Measurements from ENCODE around the gene MATN4.

MATN4 gene

GRCh38 chr20:45313065-45313695 is 5.1 kb upstream of the MATN4 start:
- DNase-seq = peak; percentile 3

DNA sequence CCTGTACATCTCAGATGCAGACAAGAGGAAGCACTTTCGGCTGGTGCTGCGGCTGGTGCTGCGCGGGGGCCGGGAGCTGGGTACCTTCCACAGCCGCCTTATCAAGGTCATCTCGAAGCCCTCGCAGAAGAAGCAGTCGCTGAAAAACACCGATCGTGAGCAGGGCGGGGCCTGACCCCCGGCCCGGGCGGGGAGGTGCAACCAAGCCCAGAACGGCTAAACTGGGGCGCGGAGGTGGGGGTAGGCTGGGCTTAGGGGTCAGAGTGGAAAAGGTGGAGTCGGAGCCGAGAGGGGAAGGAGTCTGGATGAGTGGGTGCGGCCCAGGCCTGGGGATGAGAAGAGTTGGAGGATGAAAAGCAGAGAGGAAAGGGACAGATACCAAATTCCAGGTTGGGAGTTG is 4.1 kb upstream of the MATN4 start:
- no peak for DNase-seq

DNA sequence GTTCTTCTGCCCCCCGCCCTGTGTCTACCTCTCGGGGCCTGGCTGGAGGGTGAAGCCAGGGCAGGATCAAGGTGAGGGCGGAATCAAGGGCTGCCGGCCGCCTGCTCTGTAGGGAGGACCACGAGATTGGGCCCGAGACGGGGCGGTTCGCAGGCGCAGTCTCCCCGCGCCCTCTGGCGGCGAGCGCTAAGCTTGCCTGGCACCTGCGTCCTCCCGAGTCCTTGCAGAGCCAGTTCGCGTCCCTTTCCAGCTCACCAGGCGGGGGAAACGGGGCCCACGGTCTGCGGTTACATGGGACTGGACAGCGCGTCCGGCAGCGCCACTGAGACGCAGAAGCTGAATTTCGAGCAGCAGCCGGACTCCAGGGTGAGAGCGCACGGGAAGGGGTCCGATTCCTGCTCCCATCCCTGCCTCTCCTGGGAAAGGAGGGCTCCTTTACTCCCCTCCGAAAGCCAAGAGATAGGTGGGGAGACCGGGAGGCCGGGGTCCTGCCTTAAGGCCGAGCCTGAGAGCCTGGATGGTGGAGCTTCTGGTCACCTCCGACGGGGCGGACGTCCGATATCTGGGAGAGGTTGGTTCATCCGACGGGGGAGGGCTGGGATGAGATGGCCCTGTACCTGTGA is 3.6 kb upstream of the MATN4 start:
- DNase-seq = no peak

DNA sequence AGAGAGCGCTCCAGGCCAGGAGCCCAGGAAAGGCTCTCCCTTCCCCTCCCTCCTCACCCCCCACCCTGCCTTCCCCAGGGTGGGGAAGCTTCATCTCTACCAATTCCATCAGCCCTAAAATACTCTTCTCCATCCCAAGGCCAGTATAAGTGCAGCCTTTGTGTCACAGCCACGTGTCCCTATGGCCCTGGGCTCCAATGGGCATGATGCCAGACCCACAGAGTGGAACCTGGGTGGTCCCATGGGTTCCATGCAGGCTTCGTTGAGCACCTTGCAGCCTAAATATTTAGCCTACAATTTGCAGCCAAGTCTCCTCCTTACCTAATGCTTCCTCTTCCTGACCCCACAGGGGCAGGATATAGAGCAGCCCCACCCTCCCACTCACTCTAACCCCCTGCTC is 976 bp upstream of the MATN4 start:
- no peak for DNase-seq

- no peak for DNase-seq
These were observed 941 bp downstream of the MATN4 start for GRCh38 chr20:45307076-45307640.

DNA sequence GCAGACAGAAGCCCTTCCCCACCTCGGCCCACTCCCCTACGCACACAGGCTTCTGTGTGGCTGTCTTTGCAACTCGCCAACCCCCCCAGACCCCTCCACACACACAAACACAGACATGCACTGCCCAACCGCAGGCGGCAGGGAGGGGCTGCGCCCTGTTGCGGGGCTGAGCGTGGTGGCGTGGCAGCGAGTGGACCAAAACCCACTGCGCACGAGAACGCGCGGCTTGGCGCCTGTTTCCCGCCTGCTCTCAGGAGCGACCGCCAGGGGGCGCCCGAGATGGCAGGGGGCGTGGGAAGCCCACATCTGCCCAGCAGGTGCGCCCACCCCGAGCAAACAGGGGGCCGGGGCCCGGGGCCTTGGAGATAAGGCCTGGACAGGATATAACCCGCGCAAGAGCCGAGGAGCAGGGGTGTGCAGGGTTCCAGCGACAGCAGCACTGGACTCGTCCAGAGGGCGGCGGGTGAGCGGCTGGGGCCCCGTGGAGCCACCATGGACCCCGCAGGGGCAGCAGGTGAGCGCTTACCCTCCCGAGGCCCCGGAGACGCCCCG is 1.6 kb downstream of the MATN4 start, which contains the start of gene RBPJL:
RBPJL (plus strand) TSS at position 410 of the 552 bp plus-strand sequence; CDS start at position 493, 83 bp downstream.
- DNase-seq = no peak

DNA sequence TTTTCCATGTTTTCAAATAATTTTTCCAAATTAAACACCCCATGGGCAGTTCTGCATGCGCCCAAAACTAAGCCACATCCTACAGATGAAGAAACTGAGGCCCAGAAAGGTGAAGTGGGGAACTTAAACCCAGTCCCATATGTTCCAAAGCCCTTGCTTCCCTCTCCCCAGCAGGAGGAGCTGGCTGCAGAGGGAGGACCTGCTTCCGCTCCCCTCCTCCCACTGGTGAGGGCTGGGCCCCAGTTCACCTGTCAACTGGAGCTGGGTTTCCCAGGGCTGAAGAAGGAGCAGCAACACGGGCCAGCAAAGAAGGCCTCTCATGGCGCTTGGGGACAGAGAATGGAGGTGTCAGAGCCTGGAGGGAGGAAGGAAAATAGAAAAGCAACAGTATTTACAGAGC is 2.8 kb downstream of the MATN4 start:
- DNase-seq = no peak

DNA sequence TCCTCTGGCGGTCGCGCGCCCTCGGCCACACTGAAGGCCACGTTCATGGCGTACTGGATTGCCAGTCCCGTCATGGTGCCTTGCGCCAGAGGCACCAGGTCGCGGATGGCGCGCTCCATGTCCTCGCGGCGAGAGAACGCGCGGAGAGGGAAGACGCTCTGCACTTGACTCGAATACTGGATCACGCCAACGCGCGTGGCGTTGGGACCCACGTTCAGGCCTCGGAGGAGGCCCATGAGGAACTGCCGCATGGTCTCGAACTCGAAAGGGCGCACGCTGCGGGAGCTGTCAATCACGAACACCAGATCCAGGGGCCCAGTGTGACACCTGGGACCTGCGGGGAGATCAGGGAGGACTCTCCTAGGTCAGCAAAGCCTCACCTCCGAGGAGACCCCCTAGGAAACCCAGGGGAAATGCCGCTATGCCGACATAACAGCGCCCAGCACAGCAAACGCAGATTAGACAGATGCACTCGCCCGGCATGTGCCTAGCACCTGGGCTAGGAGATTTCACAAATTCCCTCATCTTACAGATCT is 3.6 kb downstream of the MATN4 start:
- no peak for DNase-seq

DNA sequence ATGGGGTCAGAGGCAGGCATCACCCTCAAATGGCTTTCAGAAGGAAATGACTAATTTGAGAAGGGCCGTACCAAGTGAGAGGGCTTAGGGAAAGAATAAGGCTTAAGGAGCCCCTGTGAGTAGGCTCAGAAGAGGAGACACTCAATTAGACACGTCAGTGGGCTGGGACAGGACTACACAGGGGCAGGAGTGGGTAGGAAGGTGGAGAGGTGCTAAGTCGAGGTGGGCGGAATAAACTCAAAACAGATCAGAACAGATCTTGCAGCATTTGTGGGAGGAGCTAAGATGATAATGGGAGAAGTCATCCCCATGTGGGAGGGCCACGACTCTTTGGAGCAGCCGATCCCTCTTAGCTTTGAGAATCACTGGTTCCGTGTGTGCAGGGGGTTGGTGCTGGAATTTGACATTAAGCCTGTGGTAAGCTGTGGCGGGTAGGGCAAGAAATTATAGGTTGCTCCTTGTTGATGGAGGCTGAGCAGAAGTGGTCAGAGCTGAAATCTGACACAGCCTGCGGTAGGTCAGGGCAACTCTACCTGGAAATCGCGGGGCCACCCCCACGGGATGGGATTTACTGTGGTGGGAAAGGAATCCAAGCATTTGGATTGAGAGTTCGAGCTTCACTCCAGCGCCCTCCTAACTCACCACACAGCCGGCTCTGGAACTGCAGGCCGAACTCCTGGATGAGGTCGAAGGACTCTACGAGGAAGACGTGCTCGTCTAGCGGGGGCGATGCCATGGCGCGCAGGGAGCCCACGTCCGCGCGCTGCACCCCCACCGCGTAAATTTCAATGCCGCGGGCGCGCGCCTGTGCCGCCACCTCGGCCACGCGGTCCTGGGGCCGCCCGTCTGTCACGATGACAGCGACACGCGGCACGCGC is 4.3 kb downstream of the MATN4 start:
- DNase-seq = no peak

DNA sequence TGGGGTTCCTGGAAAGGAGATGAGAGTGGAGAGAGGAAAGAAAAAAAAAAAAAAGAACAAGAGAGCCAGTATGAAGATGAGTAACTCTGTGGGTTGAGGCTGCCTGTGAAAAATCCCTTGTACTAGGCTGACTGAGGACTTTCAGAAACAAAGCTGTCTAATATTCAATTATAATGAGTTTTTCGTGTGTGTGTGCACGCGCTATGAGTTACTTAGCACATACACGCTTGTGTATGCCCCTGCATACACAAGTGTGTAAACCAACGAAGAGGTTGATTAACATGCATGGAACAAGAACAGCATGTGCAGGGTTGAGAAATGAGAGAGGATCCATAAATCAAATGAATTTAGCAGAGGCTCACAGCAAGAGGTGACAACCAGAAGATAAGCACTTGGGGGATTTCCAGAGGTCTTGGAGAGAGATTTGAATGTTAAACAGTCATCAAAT is 6.3 kb downstream of the MATN4 start:
- no peak for DNase-seq

DNA sequence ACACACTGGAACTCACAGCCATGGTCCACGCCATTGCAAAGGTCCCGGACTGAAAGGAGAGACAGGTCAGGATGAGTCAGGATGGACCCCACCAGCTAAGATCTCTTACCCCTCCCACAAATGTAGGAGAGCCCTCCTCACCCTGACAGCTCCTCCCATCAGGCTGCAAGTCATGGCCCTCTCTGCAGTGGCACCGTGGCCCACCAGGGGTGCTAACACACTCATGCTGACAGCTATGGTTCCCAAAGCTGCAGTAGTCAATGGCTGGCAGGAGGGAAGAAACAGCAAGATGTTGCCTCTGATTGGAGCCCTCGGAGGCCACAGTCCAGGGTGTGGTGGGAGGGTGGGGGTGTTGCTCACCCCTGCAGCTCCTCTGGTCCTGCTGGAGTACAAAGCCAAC is 7.1 kb downstream of the MATN4 start:
- no peak for DNase-seq

GRCh38 chr20:45299786-45300185 is 8.3 kb downstream of the MATN4 start:
- DNase-seq = no peak

DNA sequence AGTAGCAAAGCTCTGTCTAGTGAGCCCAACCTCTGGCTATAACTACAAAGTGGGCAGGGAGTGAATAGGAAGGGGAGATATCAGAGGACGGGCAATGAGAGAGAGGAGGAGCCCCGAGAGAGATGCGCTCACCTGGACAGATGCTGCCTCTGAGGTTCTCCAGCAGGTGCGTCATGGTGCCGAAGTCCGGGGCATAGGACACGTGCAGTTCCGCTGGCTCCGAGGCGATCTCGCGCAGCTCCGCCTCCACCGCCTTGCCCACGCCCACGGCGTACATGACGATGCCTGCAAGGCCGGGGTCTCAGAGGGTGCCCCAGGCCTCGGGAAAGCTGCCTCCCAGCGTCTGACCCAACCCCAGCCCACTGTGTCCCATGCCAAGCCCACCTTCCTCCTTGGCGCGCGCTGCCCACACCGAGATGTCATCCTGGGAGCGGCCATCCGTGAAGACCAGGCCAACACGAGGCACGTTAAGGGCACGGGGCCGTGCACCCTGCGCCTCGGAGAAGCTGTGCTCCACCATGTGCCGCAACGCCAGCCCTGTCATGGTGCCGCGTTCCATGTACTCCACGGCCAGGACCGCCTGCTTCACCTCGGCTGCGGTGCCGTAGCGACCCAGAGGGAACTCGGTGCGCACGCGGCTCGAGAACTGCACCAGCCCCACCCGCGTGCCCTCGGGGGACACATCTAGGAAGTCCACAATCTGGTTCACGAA is 10.2 kb downstream of the MATN4 start:
- no peak for DNase-seq

- DNase-seq = no peak
These were observed 13.4 kb downstream of the MATN4 start for GRCh38 chr20:45294659-45295058.

DNA sequence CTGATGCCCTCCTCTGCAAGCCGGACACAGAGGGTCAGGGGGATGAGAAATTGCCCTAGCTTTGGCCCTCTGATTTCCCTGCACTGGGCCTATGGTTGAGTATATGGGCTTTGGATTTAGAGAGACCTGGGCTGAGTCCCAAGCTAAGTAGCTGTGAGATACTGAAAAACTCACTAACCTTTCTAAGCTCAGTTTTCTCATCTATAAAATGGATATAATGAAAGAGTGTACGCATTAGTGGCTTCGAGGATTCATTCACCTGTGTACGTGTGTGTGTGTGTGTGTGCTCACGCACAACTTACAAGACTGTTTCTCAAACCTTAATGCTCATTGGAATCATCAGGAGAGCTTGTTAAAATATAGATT is 14.1 kb downstream of the MATN4 start:
- no peak for DNase-seq

GRCh38 chr20:45293041-45294002 is 14.8 kb downstream of the MATN4 start:
- no peak for DNase-seq

- no peak for DNase-seq
These were observed 15.8 kb downstream of the MATN4 start for GRCh38 chr20:45292343-45292742.

GRCh38 chr20:45291526-45291925 is 16.6 kb downstream of the MATN4 start:
- no peak for DNase-seq

DNA sequence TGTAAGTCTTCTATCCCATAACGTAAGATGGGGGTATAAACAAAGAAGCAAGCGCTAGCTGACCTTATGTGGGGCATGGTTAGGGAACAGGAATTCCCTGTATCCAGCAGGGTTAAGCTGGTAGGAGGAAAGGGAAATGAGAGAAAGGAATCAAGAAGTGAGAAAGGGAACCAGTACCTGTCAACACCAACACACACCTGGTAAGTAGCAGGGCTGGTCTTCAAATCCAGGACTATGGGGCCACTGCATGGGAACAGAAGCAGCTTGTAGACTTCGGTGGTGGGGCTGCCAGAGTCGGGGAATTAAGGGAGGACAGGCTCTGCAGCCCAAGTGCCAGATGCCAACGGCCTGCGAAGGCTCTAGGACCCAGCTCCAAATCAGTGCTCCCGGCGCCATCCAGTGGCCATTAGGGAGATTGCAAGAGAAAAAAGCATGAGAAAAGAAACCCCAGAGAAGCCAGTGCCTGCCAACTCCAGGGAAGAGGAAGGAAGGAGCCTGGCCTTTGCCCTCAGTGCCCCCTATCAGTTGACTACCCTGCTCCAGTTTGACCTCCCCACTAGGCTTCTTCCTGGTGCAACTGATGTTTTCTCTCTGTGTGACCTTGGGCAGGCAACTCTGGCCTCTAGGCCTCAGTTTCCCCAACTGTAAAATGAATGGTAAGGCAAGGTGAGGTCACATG is 17.3 kb downstream of the MATN4 start:
- DNase-seq = peak; percentile 34

DNA sequence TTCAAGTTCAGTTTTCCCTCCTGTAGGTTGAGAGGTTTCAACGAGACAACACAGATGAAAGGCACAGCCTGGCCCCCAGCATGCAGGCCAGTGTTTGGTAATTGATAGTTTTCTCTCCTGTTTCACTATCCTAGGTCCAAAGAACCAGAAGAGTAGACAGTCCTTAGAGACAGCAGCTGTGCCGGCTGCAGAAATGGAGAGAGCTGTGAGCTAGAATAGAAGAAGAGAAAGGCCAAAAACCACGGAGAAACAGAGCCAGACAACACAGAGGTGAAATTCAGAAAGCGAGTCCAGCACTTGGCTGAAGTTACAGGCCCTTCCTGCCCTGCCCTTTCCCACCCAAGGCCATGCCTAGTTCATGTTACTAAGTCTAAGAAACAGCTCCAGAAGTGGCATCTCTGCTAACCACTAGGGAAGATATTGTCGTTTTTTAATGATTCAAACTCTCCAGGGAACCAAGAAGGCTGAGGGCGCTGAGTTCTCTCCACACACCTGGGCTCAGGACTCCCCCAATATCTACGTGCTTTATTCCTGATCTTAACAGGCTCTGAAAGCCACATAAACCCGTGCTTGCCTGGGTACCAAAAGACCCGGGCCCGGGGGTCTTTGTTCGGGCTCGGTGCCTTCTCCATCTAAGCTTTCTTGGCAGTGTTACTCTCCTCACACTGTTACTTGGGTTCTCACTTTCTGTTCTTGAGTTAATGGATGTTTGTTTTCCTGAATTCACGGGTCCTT is 18.0 kb downstream of the MATN4 start:
- no peak for DNase-seq
